Neutrophil (primary cell): ENCODE data around the gene EFNA2.

Experiments
- H3K27ac ChIP-seq: fragments of 200-600 bp; sonication (generic); 2 replicates; pipeline ENCODE4 v1.5.1; 2016; ENCODE audit warnings: mild to moderate bottlenecking, moderate library complexity
- H3K27me3 ChIP-seq: fragments of 200-600 bp; sonication (generic); 2 replicates; pipeline ENCODE4 v1.6.0; 2016; ENCODE audit warnings: mild to moderate bottlenecking
- H3K36me3 ChIP-seq: fragments of 200-600 bp; sonication (generic); 2 replicates; pipeline ENCODE4 v1.5.1; 2017
- H3K4me1 ChIP-seq, 2 experiments: fragments of 200-600 bp in 1 of 2; sonication (generic) in 1 of 2; 1 replicate in 1 of 2; 2 replicates in 1 of 2; pipeline versions ENCODE4 v1.5.1 to v1.6.1; 2013 to 2016; ENCODE audit warnings: low read depth in 1 of 2, low read length in 1 of 2, mild to moderate bottlenecking in 1 of 2, moderate library complexity in 1 of 2; ENCODE audit not compliant: control insufficient read depth in 1 of 2, insufficient read depth in 1 of 2
- H3K4me3 ChIP-seq, 2 experiments: fragments of 200-600 bp in 1 of 2; sonication (generic) in 1 of 2; 1 replicate in 1 of 2; 2 replicates in 1 of 2; pipeline ENCODE4 v1.5.1; 2013 to 2016; ENCODE audit warnings: low read depth in 1 of 2, low read length in 1 of 2, mild to moderate bottlenecking in 1 of 2, moderate library complexity in 1 of 2
- H3K9me3 ChIP-seq: fragments of 200-600 bp; sonication (generic); 2 replicates; pipeline ENCODE4 v1.5.1; 2016
- TF ChIP-seq, protein P1 (sequence below): fragments of 200-600 bp; sonication (generic); IDR thresholded peaks from 2 replicates; pipeline ENCODE4 v1.5.1; 2016; ENCODE audit warnings: antibody characterized with exemption

Gene EFNA2

GRCh38 chr19:1269478-1270212, 16.0 kb upstream of the EFNA2 start:
- Histone ChIP-seq H3K36me3 (peaks cover 44% of the 10 kb centered on the region), H3K4me1 (peaks cover 86 to 95% of the 10 kb centered on the region in 2 experiments), H3K27ac (peak overlapping the region; percentile 99), H3K9me3 (no peaks in the 10 kb centered on the region), H3K27me3 (peaks cover 8% of the 10 kb centered on the region), H3K4me3 (peak overlapping the region; percentile 76 to 80)
- TF ChIP-seq, protein P1, sequence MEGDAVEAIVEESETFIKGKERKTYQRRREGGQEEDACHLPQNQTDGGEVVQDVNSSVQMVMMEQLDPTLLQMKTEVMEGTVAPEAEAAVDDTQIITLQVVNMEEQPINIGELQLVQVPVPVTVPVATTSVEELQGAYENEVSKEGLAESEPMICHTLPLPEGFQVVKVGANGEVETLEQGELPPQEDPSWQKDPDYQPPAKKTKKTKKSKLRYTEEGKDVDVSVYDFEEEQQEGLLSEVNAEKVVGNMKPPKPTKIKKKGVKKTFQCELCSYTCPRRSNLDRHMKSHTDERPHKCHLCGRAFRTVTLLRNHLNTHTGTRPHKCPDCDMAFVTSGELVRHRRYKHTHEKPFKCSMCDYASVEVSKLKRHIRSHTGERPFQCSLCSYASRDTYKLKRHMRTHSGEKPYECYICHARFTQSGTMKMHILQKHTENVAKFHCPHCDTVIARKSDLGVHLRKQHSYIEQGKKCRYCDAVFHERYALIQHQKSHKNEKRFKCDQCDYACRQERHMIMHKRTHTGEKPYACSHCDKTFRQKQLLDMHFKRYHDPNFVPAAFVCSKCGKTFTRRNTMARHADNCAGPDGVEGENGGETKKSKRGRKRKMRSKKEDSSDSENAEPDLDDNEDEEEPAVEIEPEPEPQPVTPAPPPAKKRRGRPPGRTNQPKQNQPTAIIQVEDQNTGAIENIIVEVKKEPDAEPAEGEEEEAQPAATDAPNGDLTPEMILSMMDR = no peak

GRCh38 chr19:1270213-1270853, 15.3 kb upstream of the EFNA2 start:
- Histone ChIP-seq H3K4me1 (peaks cover 86 to 95% of the 10 kb centered on the region in 2 experiments), H3K9me3 (no peaks in the 10 kb centered on the region), H3K27ac (peak overlapping the region; percentile 99), H3K27me3 (peaks cover 8% of the 10 kb centered on the region), H3K36me3 (peaks cover 45% of the 10 kb centered on the region), H3K4me3 (peak overlapping the region; percentile 76 to 80)
- TF ChIP-seq, protein P1 = no peak

DNA sequence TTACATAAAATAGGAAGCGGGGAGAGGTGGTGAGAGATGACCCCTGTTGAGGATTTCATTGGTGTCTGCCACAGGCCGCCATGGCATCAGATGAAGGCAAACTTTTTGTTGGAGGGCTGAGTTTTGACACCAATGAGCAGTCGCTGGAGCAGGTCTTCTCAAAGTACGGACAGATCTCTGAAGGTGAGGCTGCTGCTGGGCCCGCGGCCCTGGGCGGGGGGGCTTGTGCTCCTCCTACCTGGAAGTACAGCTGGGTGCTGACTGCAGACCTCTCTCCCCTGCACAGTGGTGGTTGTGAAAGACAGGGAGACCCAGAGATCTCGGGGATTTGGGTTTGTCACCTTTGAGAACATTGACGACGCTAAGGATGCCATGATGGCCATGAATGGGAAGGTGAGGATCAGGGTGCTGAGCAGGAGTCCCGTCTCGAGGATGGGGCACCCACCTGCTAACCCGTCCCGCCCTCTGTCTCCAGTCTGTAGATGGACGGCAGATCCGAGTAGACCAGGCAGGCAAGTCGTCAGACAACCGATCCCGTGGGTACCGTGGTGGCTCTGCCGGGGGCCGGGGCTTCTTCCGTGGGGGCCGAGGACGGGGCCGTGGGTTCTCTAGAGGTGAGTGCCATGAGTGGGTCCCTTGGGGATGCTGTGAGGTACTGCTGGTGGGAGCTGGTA, 14.7 kb upstream of the EFNA2 start:
- peak overlapping the region; percentile 99 for H3K27ac ChIP-seq
- H3K4me3 ChIP-seq = peak overlapping the region; percentile 76 to 80
- peaks cover 81 to 92% of the 10 kb centered on the region in 2 experiments for H3K4me1 ChIP-seq
- no peaks in the 10 kb centered on the region for H3K9me3 ChIP-seq
- H3K36me3 ChIP-seq = peaks cover 45% of the 10 kb centered on the region
- peaks cover 8% of the 10 kb centered on the region for H3K27me3 ChIP-seq
- TF ChIP-seq, protein P1 = no peak

DNA sequence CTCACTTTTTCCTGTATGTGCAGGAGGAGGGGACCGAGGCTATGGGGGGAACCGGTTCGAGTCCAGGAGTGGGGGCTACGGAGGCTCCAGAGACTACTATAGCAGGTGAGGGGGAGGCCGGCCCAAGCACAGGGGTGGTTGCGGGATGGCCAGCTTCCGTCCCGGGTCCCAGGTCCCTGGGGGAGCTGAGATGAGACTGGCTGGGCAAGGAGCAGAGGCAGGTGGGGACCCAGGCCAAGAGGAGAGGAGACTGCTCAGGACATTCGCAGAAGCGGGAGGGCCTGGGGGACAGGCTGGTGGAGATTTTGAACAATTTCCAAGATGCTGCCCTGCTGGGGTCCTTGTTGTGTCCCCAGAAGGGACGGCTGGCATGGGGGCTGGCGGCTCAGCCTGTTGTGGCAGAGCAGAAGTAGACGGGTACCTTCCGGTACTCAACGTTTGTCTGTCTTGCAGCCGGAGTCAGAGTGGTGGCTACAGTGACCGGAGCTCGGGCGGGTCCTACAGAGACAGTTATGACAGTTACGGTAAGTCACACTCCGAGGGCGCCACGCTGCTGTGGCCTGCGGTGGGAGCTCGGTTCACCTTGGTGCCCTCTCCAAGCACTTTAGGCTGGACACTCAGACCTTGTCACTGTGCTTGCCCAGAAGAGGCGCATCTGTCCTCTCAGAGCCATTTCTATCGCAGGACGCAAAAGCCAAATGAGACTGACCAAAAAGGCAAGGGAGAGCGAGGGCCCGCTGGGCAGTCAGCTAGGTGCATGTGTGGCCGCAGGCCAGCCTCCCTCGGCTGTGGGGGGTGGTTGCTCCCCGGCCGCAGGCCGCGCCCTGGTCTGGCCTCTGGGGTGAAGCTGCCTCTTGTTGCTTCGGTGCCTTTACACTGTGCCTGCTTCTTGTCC, 13.9 kb upstream of the EFNA2 start:
- peak overlapping the region; percentile 76 to 80 for H3K4me3 ChIP-seq
- peak overlapping the region; percentile 99 for H3K27ac ChIP-seq
- H3K9me3 ChIP-seq = no peaks in the 10 kb centered on the region
- TF ChIP-seq, protein P1 = no peak
- H3K36me3 ChIP-seq = peaks cover 45% of the 10 kb centered on the region
- peaks cover 85 to 92% of the 10 kb centered on the region in 2 experiments for H3K4me1 ChIP-seq
- peaks cover 8% of the 10 kb centered on the region for H3K27me3 ChIP-seq
